Loucy (cell line): ENCODE measurements around the gene PAQR7.

ENCODE experiments used
- CTCF ChIP-seq: fragments of 200-600 bp; sonication (generic); conservative IDR thresholded peaks from 2 replicates; pipeline ENCODE4 v1.5.1; 2014; ENCODE audit warnings: mild to moderate bottlenecking, antibody characterized with exemption, low read length
- EZH2phosphoT487 ChIP-seq: fragments of 200-600 bp; IDR thresholded peaks from 2 replicates; pipeline ENCODE4 v1.6.1; 2018; ENCODE audit warnings: antibody characterized with exemption, mild to moderate bottlenecking, moderate library complexity, borderline replicate concordance

DNA sequence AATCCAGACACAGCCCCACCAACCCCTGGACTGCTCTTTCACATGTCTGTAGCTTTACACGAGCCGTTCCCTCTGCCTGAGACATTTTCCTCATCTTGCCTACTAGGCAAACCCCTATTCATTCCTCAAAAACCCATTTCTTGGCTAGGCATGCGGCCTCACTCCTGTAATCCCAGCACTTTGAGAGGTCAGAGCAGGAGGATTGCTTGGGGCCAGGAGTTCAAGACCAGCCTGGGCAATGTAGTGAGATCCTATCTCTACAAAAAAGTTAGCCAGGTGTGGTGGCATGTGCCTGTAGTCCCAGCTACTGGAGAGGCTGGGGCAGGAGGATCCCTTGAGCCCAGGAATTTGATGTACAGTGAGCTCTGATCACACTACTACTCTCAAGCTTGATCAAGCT, 11.1 kb downstream of the PAQR7 start:
- TF ChIP-seq CTCF = no peak
- no peak for TF ChIP-seq EZH2phosphoT487
